Large intestine (tissue), 3 donors: ENCODE results near the gene WFDC1. TPM values are rescaled to one million over a fixed set of nuclear protein-coding genes. Genes with fewer than 3 reads are reported as not detected.

Experiments used
- DNase-seq, 2 donors: peaks; one replicate each; pipeline versions ENCODE4 v3.0.0 to v3.0.0-alpha.2; 2013
- H3K27ac ChIP-seq: one replicate; pipeline ENCODE4 v1.5.1; 2013; ENCODE audit warnings: low read length
- H3K27me3 ChIP-seq: 2 replicates; pipeline ENCODE4 v1.6.1; 2013; ENCODE audit warnings: low read length; ENCODE audit not compliant: control insufficient read depth, insufficient read depth
- H3K36me3 ChIP-seq: 2 replicates; pipeline ENCODE4 v1.6.1; 2013; ENCODE audit warnings: low read length; ENCODE audit not compliant: control insufficient read depth, insufficient read depth
- H3K4me1 ChIP-seq: one replicate; pipeline ENCODE4 v1.6.1; 2013; ENCODE audit warnings: low read length; ENCODE audit not compliant: control insufficient read depth, insufficient read depth
- H3K4me3 ChIP-seq: one replicate; pipeline ENCODE4 v1.5.1; 2013; ENCODE audit warnings: low read length
- H3K9me3 ChIP-seq: one replicate; pipeline ENCODE4 v1.6.1; 2013; ENCODE audit warnings: mild to moderate bottlenecking, low read depth, low read length, moderate library complexity; ENCODE audit not compliant: control insufficient read depth
- WGBS: methylation state at CpG from one replicate; pipeline ENCODE4 v1.1.5; 2013; ENCODE audit warnings: low lambda C conversion rate; ENCODE audit not compliant: insufficient coverage; 5-methylcytosine and 5-hydroxymethylcytosine counted together
- polyA plus RNA-seq: library from polyadenylated mRNA; unstranded; fragments of 120-200 nt; gene quantifications from one replicate; pipeline ENCODE4 v1.2.1, GENCODE V29; 2013

The WFDC1 gene
- polyA plus RNA-seq, 1 donor = 18.6 TPM

- Histone ChIP-seq H3K36me3 (no peaks in the 10 kb centered on the region), H3K27ac (no peak overlapping the region), H3K4me1 (no peaks in the 10 kb centered on the region), H3K4me3 (no peak overlapping the region), H3K27me3 (no peaks in the 10 kb centered on the region), H3K9me3 (no peaks in the 10 kb centered on the region)
- WGBS = 50% methylated on average over 2 of the region's 2 CpGs
- no peak for DNase-seq
Measured at GRCh38 chr16:84324434-84325262, 30.0 kb downstream of the WFDC1 start.

DNA sequence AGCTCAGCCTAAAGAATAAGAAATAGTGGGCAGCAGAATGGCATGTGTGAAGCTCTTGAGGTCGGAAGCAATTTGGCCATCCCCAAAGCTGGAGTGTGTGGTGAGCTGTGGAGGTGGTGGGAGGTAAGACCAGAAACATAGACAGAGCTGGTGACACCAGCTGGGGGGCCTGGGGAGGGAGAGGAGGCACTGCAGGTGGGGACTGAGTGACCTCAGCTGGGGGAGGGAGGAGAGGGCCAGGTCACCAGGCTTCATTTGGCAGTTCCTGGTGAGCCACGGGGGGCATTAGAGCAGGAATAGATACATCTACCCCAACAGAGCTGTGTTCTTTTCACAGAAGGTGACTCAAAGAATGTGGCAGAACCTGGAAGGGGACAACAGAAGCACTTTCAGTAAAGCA, 31.9 kb downstream of the WFDC1 start:
- no peak overlapping the region for H3K4me3 ChIP-seq
- no peaks in the 10 kb centered on the region for H3K4me1 ChIP-seq
- H3K36me3 ChIP-seq = no peaks in the 10 kb centered on the region
- no peak overlapping the region for H3K27ac ChIP-seq
- WGBS = no CpG with 5 or more reads among the region's 2 CpGs
- H3K9me3 ChIP-seq = no peaks in the 10 kb centered on the region
- DNase-seq = no peak
- no peaks in the 10 kb centered on the region for H3K27me3 ChIP-seq

- no peak overlapping the region for H3K27ac ChIP-seq
- 100% methylated on average over 1 of the region's 13 CpGs for WGBS
- H3K4me1 ChIP-seq = no peaks in the 10 kb centered on the region
- no peak overlapping the region for H3K4me3 ChIP-seq
- H3K27me3 ChIP-seq = no peaks in the 10 kb centered on the region
- DNase-seq = no peak
- H3K36me3 ChIP-seq = no peaks in the 10 kb centered on the region
- H3K9me3 ChIP-seq = no peaks in the 10 kb centered on the region
Measured at GRCh38 chr16:84327926-84328505, 33.3 kb downstream of the WFDC1 start.

DNA sequence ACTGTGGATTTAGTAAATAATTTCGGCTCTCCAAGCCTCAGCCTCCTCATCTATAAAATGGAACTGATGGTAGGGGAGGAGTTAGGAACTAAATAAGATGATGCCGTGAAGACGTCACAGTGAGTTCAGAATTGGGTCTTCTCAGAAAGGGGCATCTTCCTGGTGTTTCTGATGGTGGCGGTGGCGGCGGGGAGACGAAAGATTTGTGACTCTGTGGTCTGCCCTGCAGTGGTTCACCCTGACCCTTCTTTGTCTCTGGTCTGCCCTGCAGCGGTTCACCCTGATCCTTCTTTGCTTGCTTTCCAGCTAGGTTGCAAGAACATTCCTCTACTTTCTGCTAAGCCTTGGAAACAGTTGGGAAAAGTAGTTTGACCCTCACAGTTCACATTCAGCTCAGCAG, 34.3 kb downstream of the WFDC1 start:
- WGBS = no CpG with 5 or more reads among the region's 8 CpGs
- H3K27ac ChIP-seq = no peak overlapping the region

GRCh38 chr16:84329843-84330684, 35.4 kb downstream of the WFDC1 start:
- Histone ChIP-seq H3K27ac (no peak overlapping the region), H3K4me3 (no peak overlapping the region), H3K9me3 (no peaks in the 10 kb centered on the region), H3K27me3 (no peaks in the 10 kb centered on the region), H3K36me3 (no peaks in the 10 kb centered on the region), H3K4me1 (no peaks in the 10 kb centered on the region)
- no peak for DNase-seq
- no CpG with 5 or more reads among the region's 18 CpGs for WGBS

More for the DNA sequence above, 34.3 kb downstream of the WFDC1 start:
- Histone ChIP-seq H3K4me1 (no peaks in the 10 kb centered on the region), H3K27me3 (no peaks in the 10 kb centered on the region), H3K4me3 (no peak overlapping the region), H3K36me3 (no peaks in the 10 kb centered on the region), H3K9me3 (no peaks in the 10 kb centered on the region)
- no peak for DNase-seq

DNA sequence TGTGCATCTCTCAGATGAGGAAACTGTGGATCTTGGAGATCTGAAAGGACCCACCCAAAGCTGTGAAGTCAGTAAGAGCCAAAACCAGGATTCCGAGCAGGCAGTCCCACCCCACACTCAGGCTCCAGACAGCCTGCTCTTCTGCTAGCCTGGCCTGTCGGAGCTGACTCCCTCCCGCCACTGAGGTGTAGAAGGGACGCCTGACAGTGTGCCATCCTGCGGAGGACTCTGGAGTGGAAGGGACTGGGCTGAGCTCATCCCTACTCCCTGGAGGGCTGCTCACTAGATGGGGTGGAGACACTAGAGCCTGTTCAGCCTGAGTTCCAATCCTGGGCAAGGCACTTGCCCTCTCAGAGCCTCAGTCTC, 36.0 kb downstream of the WFDC1 start:
- Histone ChIP-seq H3K9me3 (no peaks in the 10 kb centered on the region), H3K27ac (no peak overlapping the region), H3K4me1 (no peaks in the 10 kb centered on the region), H3K4me3 (no peak overlapping the region), H3K27me3 (no peaks in the 10 kb centered on the region), H3K36me3 (no peaks in the 10 kb centered on the region)
- WGBS = no CpG with 5 or more reads among the region's 5 CpGs
- DNase-seq = no peak

DNA sequence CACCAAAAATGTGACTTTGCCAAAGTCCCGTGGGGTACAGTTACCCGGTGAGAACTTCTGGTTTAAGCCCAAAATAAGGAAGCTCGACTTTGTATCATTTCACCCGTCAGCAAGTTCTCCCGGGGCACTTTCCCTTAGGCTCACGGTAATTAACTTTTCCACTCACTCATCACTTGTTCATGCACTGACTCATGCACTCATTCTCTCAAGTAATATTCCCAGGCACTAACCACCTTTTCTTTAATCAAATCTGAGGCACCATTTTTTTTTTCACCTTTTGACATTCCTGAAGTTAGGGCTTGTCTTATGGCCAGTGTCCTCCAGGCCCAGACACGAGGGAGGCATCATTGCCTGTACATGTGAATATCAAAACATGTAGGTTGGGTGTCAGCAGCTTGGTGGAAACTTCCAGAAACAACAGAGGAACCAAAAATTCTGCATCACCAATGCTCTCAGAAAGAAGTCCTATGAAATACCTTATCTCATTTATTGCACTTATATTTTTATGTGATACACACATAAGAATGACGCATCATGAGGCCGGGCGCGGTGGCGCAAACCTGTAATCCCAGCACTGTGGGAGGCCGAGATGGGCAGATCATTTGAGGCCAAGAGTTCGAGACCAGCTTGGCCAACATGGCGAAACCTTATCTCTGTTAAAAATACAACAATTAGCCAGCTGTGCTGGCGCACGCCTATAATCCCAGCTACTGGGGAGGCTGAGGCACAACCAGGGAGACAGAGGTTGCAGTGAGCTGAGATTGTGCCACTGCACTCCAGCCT, 37.5 kb downstream of the WFDC1 start:
- no peaks in the 10 kb centered on the region for H3K36me3 ChIP-seq
- H3K4me3 ChIP-seq = no peak overlapping the region
- no peaks in the 10 kb centered on the region for H3K27me3 ChIP-seq
- H3K9me3 ChIP-seq = no peaks in the 10 kb centered on the region
- no peak for DNase-seq
- no peaks in the 10 kb centered on the region for H3K4me1 ChIP-seq
- 77% methylated on average over 5 of the region's 17 CpGs for WGBS
- H3K27ac ChIP-seq = no peak overlapping the region

GRCh38 chr16:84332975-84333684, 38.5 kb downstream of the WFDC1 start:
- H3K9me3 ChIP-seq = no peaks in the 10 kb centered on the region
- peak in 1 of 2 donors; percentile 15 for DNase-seq
- H3K36me3 ChIP-seq = no peaks in the 10 kb centered on the region
- H3K27ac ChIP-seq = no peak overlapping the region
- no peaks in the 10 kb centered on the region for H3K4me1 ChIP-seq
- H3K4me3 ChIP-seq = no peak overlapping the region
- WGBS = no CpG with 5 or more reads among the region's 10 CpGs
- H3K27me3 ChIP-seq = no peaks in the 10 kb centered on the region

- WGBS = no CpG with 5 or more reads among the region's 3 CpGs
- no peaks in the 10 kb centered on the region for H3K4me1 ChIP-seq
- no peaks in the 10 kb centered on the region for H3K27me3 ChIP-seq
- no peaks in the 10 kb centered on the region for H3K9me3 ChIP-seq
- H3K4me3 ChIP-seq = no peak overlapping the region
- H3K36me3 ChIP-seq = no peaks in the 10 kb centered on the region
- DNase-seq = peak in 1 of 2 donors; percentile 15
- no peak overlapping the region for H3K27ac ChIP-seq
Measured at GRCh38 chr16:84334058-84334457, 39.4 kb downstream of the WFDC1 start.
